ENCODE data around the gene DNAH1.

DNA sequence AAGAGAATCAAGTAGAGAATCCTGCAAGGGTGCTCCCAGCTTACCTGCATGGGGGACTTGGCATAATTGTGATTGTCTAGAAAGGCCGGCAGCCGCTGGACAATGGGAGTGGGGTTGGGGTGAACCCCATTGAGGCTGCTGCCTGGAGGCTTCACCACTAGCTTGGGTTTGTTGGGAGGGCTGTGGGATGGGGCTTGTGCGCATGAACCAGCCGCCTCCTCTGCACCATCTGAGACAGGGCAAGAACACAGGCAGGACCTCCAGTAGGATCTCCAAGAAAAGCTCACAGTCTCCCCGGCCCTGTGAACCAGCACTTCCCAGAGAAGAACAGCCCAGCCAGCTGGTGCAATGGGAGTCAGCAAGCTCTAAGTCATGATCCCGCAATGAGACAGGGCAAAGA, 88.9 kb downstream of the DNAH1 start:
- TF ChIP-seq EZH2 (IDR thresholded peaks at IDR 0.05; ENCODE audit: low read length), result no peak
- TF ChIP-seq, protein P1, sequence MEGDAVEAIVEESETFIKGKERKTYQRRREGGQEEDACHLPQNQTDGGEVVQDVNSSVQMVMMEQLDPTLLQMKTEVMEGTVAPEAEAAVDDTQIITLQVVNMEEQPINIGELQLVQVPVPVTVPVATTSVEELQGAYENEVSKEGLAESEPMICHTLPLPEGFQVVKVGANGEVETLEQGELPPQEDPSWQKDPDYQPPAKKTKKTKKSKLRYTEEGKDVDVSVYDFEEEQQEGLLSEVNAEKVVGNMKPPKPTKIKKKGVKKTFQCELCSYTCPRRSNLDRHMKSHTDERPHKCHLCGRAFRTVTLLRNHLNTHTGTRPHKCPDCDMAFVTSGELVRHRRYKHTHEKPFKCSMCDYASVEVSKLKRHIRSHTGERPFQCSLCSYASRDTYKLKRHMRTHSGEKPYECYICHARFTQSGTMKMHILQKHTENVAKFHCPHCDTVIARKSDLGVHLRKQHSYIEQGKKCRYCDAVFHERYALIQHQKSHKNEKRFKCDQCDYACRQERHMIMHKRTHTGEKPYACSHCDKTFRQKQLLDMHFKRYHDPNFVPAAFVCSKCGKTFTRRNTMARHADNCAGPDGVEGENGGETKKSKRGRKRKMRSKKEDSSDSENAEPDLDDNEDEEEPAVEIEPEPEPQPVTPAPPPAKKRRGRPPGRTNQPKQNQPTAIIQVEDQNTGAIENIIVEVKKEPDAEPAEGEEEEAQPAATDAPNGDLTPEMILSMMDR (optimal IDR thresholded peaks at IDR 0.05 in 1 of 3, IDR thresholded peaks at IDR 0.05 in 1 of 3, conservative IDR thresholded peaks at IDR 0.05 in 1 of 3; ENCODE audit: extremely low read depth in 1 of 3, insufficient read depth in 2 of 3, low read length in 3 of 3), result no peak

Measured in keratinocyte (primary cell).